ENCODE measurements around the gene HAPLN1.

DNA sequence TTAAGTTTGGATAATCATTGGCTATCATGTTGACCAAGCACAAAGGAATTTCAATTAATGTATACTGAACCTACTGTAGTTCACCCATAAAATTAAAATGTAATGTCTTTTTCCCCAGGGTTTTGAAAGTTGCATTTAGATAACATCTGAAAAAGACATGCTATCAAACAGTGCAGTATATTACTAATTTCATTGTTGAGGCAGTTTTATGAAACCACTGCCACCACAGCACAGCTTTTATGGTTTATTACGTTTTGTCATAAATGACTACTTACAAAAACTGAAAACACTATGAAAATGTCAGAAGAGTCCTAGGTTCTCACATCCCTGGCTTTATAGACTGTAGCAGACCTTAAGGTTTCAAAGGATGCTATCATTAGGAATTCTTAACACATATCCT lies 32.0 kb upstream of the HAPLN1 start:
- TF ChIP-seq, protein P1, sequence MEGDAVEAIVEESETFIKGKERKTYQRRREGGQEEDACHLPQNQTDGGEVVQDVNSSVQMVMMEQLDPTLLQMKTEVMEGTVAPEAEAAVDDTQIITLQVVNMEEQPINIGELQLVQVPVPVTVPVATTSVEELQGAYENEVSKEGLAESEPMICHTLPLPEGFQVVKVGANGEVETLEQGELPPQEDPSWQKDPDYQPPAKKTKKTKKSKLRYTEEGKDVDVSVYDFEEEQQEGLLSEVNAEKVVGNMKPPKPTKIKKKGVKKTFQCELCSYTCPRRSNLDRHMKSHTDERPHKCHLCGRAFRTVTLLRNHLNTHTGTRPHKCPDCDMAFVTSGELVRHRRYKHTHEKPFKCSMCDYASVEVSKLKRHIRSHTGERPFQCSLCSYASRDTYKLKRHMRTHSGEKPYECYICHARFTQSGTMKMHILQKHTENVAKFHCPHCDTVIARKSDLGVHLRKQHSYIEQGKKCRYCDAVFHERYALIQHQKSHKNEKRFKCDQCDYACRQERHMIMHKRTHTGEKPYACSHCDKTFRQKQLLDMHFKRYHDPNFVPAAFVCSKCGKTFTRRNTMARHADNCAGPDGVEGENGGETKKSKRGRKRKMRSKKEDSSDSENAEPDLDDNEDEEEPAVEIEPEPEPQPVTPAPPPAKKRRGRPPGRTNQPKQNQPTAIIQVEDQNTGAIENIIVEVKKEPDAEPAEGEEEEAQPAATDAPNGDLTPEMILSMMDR (IDR thresholded peaks at IDR 0.05; ENCODE audit: low read length), result no peak
- no peak for TF ChIP-seq EZH2 (optimal IDR thresholded peaks at IDR 0.05; ENCODE audit: low read depth, low read length)
